ENCODE measurements around the gene CCDC39. TPM values are rescaled to one million over a fixed set of nuclear protein-coding genes. Genes with fewer than 3 reads are reported as not detected.
"Not testable (repeated sequence)": the region's sequence is repeated elsewhere in the genome, so short reads cannot be mapped to it uniquely, and the experiment has no call there.

Gene CCDC39
- total and polyA plus RNA-seq, 11 donors, result not detected

GRCh38 chr3:180594631-180595558 is 84.4 kb downstream of the CCDC39 start:
- TF ChIP-seq CTCF (IDR thresholded peaks at IDR 0.05), result peak in 6 of 12 donors; percentile 2 to 37 (median 18)
- TF ChIP-seq POLR2A (IDR thresholded peaks at IDR 0.05), result no peak
- Histone ChIP-seq H3K9me3 (no peaks in the 10 kb centered on the region), H3K4me3 (no peak overlapping the region), H3K27ac (no peak overlapping the region), H3K36me3 (no peaks in the 10 kb centered on the region), H3K4me1 (no peaks in the 10 kb centered on the region), H3K27me3 (peaks cover 0 to 25% (median 3%) of the 10 kb centered on the region in 9 donors)
- WGBS, 4 donors, result 64 to 77% (median 72%) methylated on average over 2 of the region's 2 CpGs
- DNase-seq, result no peak
- no peak for ATAC-seq
- intact Hi-C loops (cut with DNase I), result loop anchor here in 3 of 10 donors (5.0 to 10.0 kb wide), 3 partner anchors 660 to 783 kb away; no protein-coding TSS in a partner anchor

GRCh38 chr3:180593631-180594030 is 85.7 kb downstream of the CCDC39 start:
- not testable (repeated sequence) for H3K9me3 ChIP-seq, H3K4me1 ChIP-seq, DNase-seq, H3K27ac ChIP-seq, H3K4me3 ChIP-seq, ATAC-seq, H3K36me3 ChIP-seq
- 87 to 92% (median 89%) methylated on average over 7 of the region's 7 CpGs for WGBS, 4 donors
- intact Hi-C loops (cut with DNase I), result loop anchor here in 3 of 10 donors (5.0 to 10.0 kb wide), 3 partner anchors 659 to 781 kb away; no protein-coding TSS in a partner anchor
- H3K27me3 ChIP-seq, result peaks cover 0 to 25% (median 3%) of the 10 kb centered on the region in 9 donors

- no peak overlapping the region for H3K27ac ChIP-seq
- intact Hi-C loops (cut with DNase I), result loop anchor here in 3 of 10 donors (5.0 to 10.0 kb wide), 3 partner anchors 656 to 778 kb away; no protein-coding TSS in a partner anchor
- H3K9me3 ChIP-seq, result no peaks in the 10 kb centered on the region
- peaks cover 0 to 22% (median 3%) of the 10 kb centered on the region in 9 donors for H3K27me3 ChIP-seq
- no peaks in the 10 kb centered on the region for H3K4me1 ChIP-seq
- ATAC-seq (no peak), DNase-seq (no peak)
- WGBS, 4 donors, result 86 to 91% (median 89%) methylated on average over 7 to 23 of the region's 23 CpGs
- TF ChIP-seq CTCF (IDR thresholded peaks at IDR 0.05) (no peak), POLR2A (IDR thresholded peaks at IDR 0.05) (no peak)
- no peaks in the 10 kb centered on the region for H3K36me3 ChIP-seq
- H3K4me3 ChIP-seq, result no peak overlapping the region
Measured at GRCh38 chr3:180590396-180590795, 88.9 kb downstream of the CCDC39 start.

GRCh38 chr3:180580934-180581333 is 98.4 kb downstream of the CCDC39 start:
- WGBS, 4 donors, result 60 to 77% (median 71%) methylated on average over 1 of the region's 1 CpG
- no peak for TF ChIP-seq CTCF (IDR thresholded peaks at IDR 0.05)
- TF ChIP-seq POLR2A (IDR thresholded peaks at IDR 0.05), result no peak
- no peaks in the 10 kb centered on the region for H3K36me3 ChIP-seq
- H3K9me3 ChIP-seq, result no peaks in the 10 kb centered on the region
- H3K4me3 ChIP-seq, result no peak overlapping the region
- no peak overlapping the region for H3K27ac ChIP-seq
- intact Hi-C loops (cut with DNase I), result no loop called here
- no peak for ATAC-seq
- no peak for DNase-seq
- H3K4me1 ChIP-seq, result no peaks in the 10 kb centered on the region
- H3K27me3 ChIP-seq, result peaks cover 0 to 19% (median 0%) of the 10 kb centered on the region in 9 donors

All from heart left ventricle (tissue), 16 donors.